Liver (tissue), 3 donors: ENCODE measurements around the gene UPK3BL1.
"Not testable (repeated sequence)": the region's sequence is repeated elsewhere in the genome, so short reads cannot be mapped to it uniquely, and the experiment has no call there.

Experiments
- EGR1 ChIP-seq, 2 donors: IDR thresholded peaks; 2 replicates each; pipeline ENCODE4 v1.6.1; 2016 to 2018; ENCODE audit warnings: antibody characterized with exemption in 2 of 2, low read depth in 2 of 2
- FOXA1 ChIP-seq: IDR thresholded peaks from 2 replicates; pipeline ENCODE4 v1.6.1; 2016; ENCODE audit warnings: antibody characterized with exemption
- GABPA ChIP-seq, 2 donors: IDR thresholded peaks in 1 of 2; conservative IDR thresholded peaks in 1 of 2; 2 replicates each; pipeline ENCODE4 v1.6.1; 2016; ENCODE audit warnings: antibody characterized with exemption in 2 of 2, mild to moderate bottlenecking in 1 of 2, moderate library complexity in 1 of 2
- RAD21 ChIP-seq, 2 donors: IDR thresholded peaks; 2 replicates each; pipeline ENCODE4 v1.6.1; 2016; ENCODE audit warnings: antibody characterized with exemption in 2 of 2, mild to moderate bottlenecking in 2 of 2
- REST ChIP-seq: IDR thresholded peaks from 2 replicates; pipeline ENCODE4 v1.6.1; 2016; ENCODE audit warnings: antibody characterized with exemption, mild to moderate bottlenecking
- RXRA ChIP-seq, 2 donors: IDR thresholded peaks; 2 replicates each; pipeline ENCODE4 v1.6.1; 2017 to 2018; ENCODE audit warnings: antibody characterized with exemption in 2 of 2, mild to moderate bottlenecking in 1 of 2
- TAF1 ChIP-seq: conservative IDR thresholded peaks from 2 replicates; pipeline ENCODE4 v1.6.1; 2016; ENCODE audit warnings: antibody characterized with exemption, mild to moderate bottlenecking
- YY1 ChIP-seq: IDR thresholded peaks from 2 replicates; pipeline ENCODE4 v1.6.1; 2016; ENCODE audit warnings: antibody characterized with exemption, mild to moderate bottlenecking
- ZBTB33 ChIP-seq: IDR thresholded peaks from 2 replicates; pipeline ENCODE4 v1.6.1; 2016; ENCODE audit warnings: antibody characterized with exemption
- TF ChIP-seq, protein P1 (sequence below): IDR thresholded peaks from 2 replicates; pipeline ENCODE4 v1.6.1; 2016; ENCODE audit warnings: antibody characterized with exemption
- TF ChIP-seq, protein P2 (sequence below): fragments of 150-350 bp; IDR thresholded peaks from 2 replicates; pipeline ENCODE4 v1.5.1; 2017; ENCODE audit warnings: improper control_type of control experiment, low read depth, low read length; ENCODE audit not compliant: missing input control
- TF ChIP-seq, protein P3 (sequence below): IDR thresholded peaks from 2 replicates; pipeline ENCODE4 v1.6.1; 2016; ENCODE audit warnings: antibody characterized with exemption
- donor health status: healthy.
- donor health status: healthy.

- TF ChIP-seq, protein P1, sequence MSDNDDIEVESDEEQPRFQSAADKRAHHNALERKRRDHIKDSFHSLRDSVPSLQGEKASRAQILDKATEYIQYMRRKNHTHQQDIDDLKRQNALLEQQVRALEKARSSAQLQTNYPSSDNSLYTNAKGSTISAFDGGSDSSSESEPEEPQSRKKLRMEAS, result not testable (repeated sequence)
- TF ChIP-seq, protein P2, sequence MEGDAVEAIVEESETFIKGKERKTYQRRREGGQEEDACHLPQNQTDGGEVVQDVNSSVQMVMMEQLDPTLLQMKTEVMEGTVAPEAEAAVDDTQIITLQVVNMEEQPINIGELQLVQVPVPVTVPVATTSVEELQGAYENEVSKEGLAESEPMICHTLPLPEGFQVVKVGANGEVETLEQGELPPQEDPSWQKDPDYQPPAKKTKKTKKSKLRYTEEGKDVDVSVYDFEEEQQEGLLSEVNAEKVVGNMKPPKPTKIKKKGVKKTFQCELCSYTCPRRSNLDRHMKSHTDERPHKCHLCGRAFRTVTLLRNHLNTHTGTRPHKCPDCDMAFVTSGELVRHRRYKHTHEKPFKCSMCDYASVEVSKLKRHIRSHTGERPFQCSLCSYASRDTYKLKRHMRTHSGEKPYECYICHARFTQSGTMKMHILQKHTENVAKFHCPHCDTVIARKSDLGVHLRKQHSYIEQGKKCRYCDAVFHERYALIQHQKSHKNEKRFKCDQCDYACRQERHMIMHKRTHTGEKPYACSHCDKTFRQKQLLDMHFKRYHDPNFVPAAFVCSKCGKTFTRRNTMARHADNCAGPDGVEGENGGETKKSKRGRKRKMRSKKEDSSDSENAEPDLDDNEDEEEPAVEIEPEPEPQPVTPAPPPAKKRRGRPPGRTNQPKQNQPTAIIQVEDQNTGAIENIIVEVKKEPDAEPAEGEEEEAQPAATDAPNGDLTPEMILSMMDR, result not testable (repeated sequence)
- not testable (repeated sequence) for TF ChIP-seq RAD21 (IDR thresholded peaks at IDR 0.05); EGR1 (IDR thresholded peaks at IDR 0.05; ENCODE audit: low read depth in 2 of 2); ZBTB33; YY1; GABPA (IDR thresholded peaks at IDR 0.05 in 1 of 2, conservative IDR thresholded peaks at IDR 0.05 in 1 of 2); TAF1; REST; RXRA (IDR thresholded peaks at IDR 0.05); FOXA1
- TF ChIP-seq, protein P3, sequence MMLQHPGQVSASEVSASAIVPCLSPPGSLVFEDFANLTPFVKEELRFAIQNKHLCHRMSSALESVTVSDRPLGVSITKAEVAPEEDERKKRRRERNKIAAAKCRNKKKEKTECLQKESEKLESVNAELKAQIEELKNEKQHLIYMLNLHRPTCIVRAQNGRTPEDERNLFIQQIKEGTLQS, result not testable (repeated sequence)
Observed at GRCh38 chr7:102673447-102674067, 31.0 kb upstream of the UPK3BL1 start.
